ENCODE results near the gene REP15.

DNA sequence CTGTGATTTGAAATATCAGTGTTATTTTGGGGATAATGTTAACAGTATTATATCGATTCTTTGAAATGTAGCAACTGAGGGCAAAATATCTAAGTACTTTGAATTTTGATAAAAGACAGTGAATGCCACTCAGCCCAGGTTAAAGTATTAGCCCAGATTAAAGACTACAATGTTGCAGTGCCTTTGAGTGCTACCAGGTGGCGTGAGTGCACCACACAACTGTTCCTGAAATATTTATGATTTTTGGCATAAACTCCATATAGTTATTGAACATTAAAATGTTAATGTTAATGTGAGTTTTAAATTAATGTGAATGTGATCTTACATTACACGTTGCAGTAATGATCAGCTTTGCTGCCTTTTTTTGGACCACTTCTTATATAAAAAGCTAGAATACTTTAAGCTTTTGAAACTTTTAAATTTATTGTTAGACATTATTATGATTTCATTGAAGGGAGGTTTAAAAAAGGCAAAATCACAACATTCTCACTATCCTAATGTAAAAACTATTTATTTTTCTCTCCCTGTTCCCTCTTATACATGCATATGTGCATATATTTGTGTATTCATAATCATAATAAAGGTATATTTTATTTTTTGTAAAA lies 36.9 kb downstream of the REP15 start:
- TF ChIP-seq, protein P1, sequence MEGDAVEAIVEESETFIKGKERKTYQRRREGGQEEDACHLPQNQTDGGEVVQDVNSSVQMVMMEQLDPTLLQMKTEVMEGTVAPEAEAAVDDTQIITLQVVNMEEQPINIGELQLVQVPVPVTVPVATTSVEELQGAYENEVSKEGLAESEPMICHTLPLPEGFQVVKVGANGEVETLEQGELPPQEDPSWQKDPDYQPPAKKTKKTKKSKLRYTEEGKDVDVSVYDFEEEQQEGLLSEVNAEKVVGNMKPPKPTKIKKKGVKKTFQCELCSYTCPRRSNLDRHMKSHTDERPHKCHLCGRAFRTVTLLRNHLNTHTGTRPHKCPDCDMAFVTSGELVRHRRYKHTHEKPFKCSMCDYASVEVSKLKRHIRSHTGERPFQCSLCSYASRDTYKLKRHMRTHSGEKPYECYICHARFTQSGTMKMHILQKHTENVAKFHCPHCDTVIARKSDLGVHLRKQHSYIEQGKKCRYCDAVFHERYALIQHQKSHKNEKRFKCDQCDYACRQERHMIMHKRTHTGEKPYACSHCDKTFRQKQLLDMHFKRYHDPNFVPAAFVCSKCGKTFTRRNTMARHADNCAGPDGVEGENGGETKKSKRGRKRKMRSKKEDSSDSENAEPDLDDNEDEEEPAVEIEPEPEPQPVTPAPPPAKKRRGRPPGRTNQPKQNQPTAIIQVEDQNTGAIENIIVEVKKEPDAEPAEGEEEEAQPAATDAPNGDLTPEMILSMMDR (IDR thresholded peaks at IDR 0.05) = peak; percentile 82
- TF ChIP-seq EZH2 (IDR thresholded peaks at IDR 0.05; ENCODE audit: borderline replicate concordance, insufficient read depth, low read depth, low read length, poor library complexity, severe bottlenecking) = no peak

All from B cell (primary cell).